ENCODE data around the gene CST3. TPM values are rescaled to one million over a fixed set of nuclear protein-coding genes. Genes with fewer than 3 reads are reported as not detected.

Gene CST3
- total and polyA plus RNA-seq, 10 of the 15 experiments (the other 5 are each of a cell fraction or from before 2014, with no cell fraction given), result 11.8 to 127 (median 57.8) TPM

DNA sequence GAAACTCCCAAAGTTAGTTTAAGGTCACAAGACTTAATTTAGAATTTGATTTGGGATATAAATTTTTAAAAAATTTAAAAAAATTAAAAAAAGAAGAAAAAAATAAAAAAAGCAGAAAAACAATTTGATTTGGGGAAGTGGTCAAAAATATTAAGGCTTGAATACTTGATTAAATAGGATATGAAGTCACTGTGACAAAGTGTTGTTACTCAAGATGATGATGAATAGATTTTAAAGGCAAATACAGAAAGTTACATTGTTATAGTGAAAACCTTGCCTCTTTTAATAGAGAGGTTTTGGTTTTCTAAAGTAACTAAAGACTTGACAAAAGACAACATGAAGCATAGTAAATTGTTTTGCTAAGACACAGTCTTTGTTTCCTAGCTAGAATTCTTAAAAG lies 39.3 kb downstream of the CST3 start:
- TF ChIP-seq JUND (IDR thresholded peaks at IDR 0.05; ENCODE audit: low read depth, low read length) (no peak), GABPA (IDR thresholded peaks at IDR 0.05; ENCODE audit: low read depth) (no peak), RCOR1 (conservative IDR thresholded peaks at IDR 0.05; ENCODE audit: low read depth, low read length) (no peak), ELK1 (IDR thresholded peaks at IDR 0.05; ENCODE audit: low read depth, low read length) (no peak), TCF7 (IDR thresholded peaks at IDR 0.05; ENCODE audit: borderline replicate concordance) (no peak), PML (IDR thresholded peaks at IDR 0.05; ENCODE audit: low read length) (no peak), ATF7 (IDR thresholded peaks at IDR 0.05; ENCODE audit: low read depth) (no peak), HCFC1 (IDR thresholded peaks at IDR 0.05; ENCODE audit: low read length) (no peak), RAD51 (IDR thresholded peaks at IDR 0.05) (no peak)
- TF ChIP-seq, protein P1, sequence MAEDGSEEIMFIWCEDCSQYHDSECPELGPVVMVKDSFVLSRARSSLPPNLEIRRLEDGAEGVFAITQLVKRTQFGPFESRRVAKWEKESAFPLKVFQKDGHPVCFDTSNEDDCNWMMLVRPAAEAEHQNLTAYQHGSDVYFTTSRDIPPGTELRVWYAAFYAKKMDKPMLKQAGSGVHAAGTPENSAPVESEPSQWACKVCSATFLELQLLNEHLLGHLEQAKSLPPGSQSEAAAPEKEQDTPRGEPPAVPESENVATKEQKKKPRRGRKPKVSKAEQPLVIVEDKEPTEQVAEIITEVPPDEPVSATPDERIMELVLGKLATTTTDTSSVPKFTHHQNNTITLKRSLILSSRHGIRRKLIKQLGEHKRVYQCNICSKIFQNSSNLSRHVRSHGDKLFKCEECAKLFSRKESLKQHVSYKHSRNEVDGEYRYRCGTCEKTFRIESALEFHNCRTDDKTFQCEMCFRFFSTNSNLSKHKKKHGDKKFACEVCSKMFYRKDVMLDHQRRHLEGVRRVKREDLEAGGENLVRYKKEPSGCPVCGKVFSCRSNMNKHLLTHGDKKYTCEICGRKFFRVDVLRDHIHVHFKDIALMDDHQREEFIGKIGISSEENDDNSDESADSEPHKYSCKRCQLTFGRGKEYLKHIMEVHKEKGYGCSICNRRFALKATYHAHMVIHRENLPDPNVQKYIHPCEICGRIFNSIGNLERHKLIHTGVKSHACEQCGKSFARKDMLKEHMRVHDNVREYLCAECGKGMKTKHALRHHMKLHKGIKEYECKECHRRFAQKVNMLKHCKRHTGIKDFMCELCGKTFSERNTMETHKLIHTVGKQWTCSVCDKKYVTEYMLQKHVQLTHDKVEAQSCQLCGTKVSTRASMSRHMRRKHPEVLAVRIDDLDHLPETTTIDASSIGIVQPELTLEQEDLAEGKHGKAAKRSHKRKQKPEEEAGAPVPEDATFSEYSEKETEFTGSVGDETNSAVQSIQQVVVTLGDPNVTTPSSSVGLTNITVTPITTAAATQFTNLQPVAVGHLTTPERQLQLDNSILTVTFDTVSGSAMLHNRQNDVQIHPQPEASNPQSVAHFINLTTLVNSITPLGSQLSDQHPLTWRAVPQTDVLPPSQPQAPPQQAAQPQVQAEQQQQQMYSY (CRISPR knock-in tag; IDR thresholded peaks at IDR 0.05), result no peak
- TF ChIP-seq, protein P2, sequence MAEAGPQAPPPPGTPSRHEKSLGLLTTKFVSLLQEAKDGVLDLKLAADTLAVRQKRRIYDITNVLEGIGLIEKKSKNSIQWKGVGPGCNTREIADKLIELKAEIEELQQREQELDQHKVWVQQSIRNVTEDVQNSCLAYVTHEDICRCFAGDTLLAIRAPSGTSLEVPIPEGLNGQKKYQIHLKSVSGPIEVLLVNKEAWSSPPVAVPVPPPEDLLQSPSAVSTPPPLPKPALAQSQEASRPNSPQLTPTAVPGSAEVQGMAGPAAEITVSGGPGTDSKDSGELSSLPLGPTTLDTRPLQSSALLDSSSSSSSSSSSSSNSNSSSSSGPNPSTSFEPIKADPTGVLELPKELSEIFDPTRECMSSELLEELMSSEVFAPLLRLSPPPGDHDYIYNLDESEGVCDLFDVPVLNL (IDR thresholded peaks at IDR 0.05; ENCODE audit: low read depth, low read length), result no peak
- POLR2A ChIA-PET, result no interaction called here
- intact Hi-C loops (cut with micrococcal nuclease; ENCODE audit: unreplicated experiment), result no loop called here

More for the DNA sequence above, 39.3 kb downstream of the CST3 start:
- ChIA-PET RAD21 (ENCODE audit: unreplicated experiment) (no interaction called here), CTCF (interaction anchor here (1.7 kb wide), 1 partner anchor 8 kb away, joined by 4 read pairs; no protein-coding TSS in a partner anchor), SMC1A (ENCODE audit: uncharacterized antibody, unreplicated experiment) (no interaction called here)
- Histone ChIP-seq H3K4me3 (no peak overlapping the region), H3K36me3 (ENCODE audit: control insufficient read depth in 2 of 2, insufficient read depth in 2 of 2, low read length in 1 of 2) (no peaks in the 10 kb centered on the region), H3K4me1 (ENCODE audit: control insufficient read depth, insufficient read depth, low read length) (no peaks in the 10 kb centered on the region), H2AFZ (ENCODE audit: control insufficient read depth, low read depth, low read length) (no peak overlapping the region), H3K79me2 (ENCODE audit: control insufficient read depth, insufficient read depth, low read length) (no peaks in the 10 kb centered on the region), H3K4me2 (ENCODE audit: control insufficient read depth, insufficient read depth) (no peak overlapping the region), H3K27me3 (replicated peaks in 1 of 2; ENCODE audit: control insufficient read depth in 2 of 2, insufficient read depth in 2 of 2, low read length in 1 of 2) (no peaks in the 10 kb centered on the region), H3K27ac (ENCODE audit: control insufficient read depth, insufficient read depth) (no peak overlapping the region), H3K9me3 (replicated peaks; ENCODE audit: control insufficient read depth, insufficient read depth, low read length) (no peaks in the 10 kb centered on the region), H3K9ac (ENCODE audit: control insufficient read depth, insufficient read depth, low read length) (no peak overlapping the region), H4K20me1 (ENCODE audit: control insufficient read depth, insufficient read depth) (no peaks in the 10 kb centered on the region)
- FAIRE-seq (peak; percentile 35), DNase-seq (ENCODE audit: low read depth, low spot score) (no peak), ATAC-seq (no peak)
- in situ Hi-C loops (cut with MboI), result no loop called here
- no TSS peak for BruUV-seq (replicated peaks)

Data from GM12878 (cell line).